Peyer's patch (tissue), 4 donors: ENCODE measurements around the gene SGPL1. TPM values are rescaled to one million over a fixed set of nuclear protein-coding genes. Genes with fewer than 3 reads are reported as not detected.

Experiments
- DNase-seq, 3 donors: peaks; one replicate each; pipeline ENCODE4 v3.0.0-alpha.2; 2017 to 2019
- H3K27ac ChIP-seq, 4 donors: fragments of 200-600 bp; sonication (generic); one replicate each; pipeline ENCODE4 v1.5.1; 2016 to 2019
- H3K27me3 ChIP-seq, 2 donors: fragments of 200-600 bp; sonication (generic); one replicate each; pipeline ENCODE4 v1.5.1; 2019
- H3K36me3 ChIP-seq, 3 donors: fragments of 200-600 bp; sonication (generic); one replicate each; pipeline ENCODE4 v1.5.1; 2016 to 2019
- H3K4me1 ChIP-seq, 4 donors: fragments of 200-600 bp; sonication (generic); one replicate each; pipeline ENCODE4 v1.5.1; 2016 to 2019
- H3K4me3 ChIP-seq, 4 donors: fragments of 200-600 bp; sonication (generic); 1 replicate in 3 of 4; 2 replicates in 1 of 4; pipeline ENCODE4 v1.5.1; 2016 to 2019; ENCODE audit warnings: mild to moderate bottlenecking in 1 of 4
- H3K9me3 ChIP-seq, 4 donors: fragments of 200-600 bp; sonication (generic); one replicate each; pipeline ENCODE4 v1.5.1; 2016 to 2019; ENCODE audit warnings: mild to moderate bottlenecking in 1 of 4
- CTCF ChIP-seq, 6 experiments: fragments of 450-650 bp in 4 of 6; fragments of 200-600 bp in 2 of 6; sonication (generic) in 1 of 6; IDR thresholded peaks; one replicate each; pipeline ENCODE4 v1.5.1; 2017 to 2019; ENCODE audit warnings: antibody characterized with exemption in 6 of 6, mild to moderate bottlenecking in 3 of 6, moderate library complexity in 1 of 6
- POLR2A ChIP-seq, 2 donors: fragments of 450-650 bp; IDR thresholded peaks; one replicate each; pipeline ENCODE4 v1.5.1; 2017; ENCODE audit warnings: antibody characterized with exemption in 2 of 2, mild to moderate bottlenecking in 2 of 2, moderate library complexity in 2 of 2
- total RNA-seq, 4 donors: library from RNA; depleted of rRNA; stranded (reverse); fragments of >200 nt; gene quantifications; one replicate each; pipeline ENCODE4 v1.1.0, GENCODE V29; 2016

Gene SGPL1
- total RNA-seq, 4 donors from 2014 or later: 31.4 to 101 (median 82.1) TPM

GRCh38 chr10:70803775-70804420 is 11.8 kb upstream of the SGPL1 start:
- TF ChIP-seq POLR2A (IDR thresholded peaks at IDR 0.05): no peak
- TF ChIP-seq CTCF (IDR thresholded peaks at IDR 0.05): no peak
- Histone ChIP-seq H3K27ac (no peak overlapping the region), H3K36me3 (no peaks in the 10 kb centered on the region), H3K4me3 (no peak overlapping the region), H3K4me1 (no peaks in the 10 kb centered on the region), H3K9me3 (no peaks in the 10 kb centered on the region), H3K27me3 (no peaks in the 10 kb centered on the region)
- DNase-seq: no peak

- H3K9me3 ChIP-seq: no peaks in the 10 kb centered on the region
- no peaks in the 10 kb centered on the region for H3K36me3 ChIP-seq
- H3K4me1 ChIP-seq: no peaks in the 10 kb centered on the region
- H3K4me3 ChIP-seq: no peak overlapping the region
- TF ChIP-seq CTCF (IDR thresholded peaks at IDR 0.05) (no peak), POLR2A (IDR thresholded peaks at IDR 0.05) (no peak)
- no peaks in the 10 kb centered on the region for H3K27me3 ChIP-seq
- H3K27ac ChIP-seq: no peak overlapping the region
- no peak for DNase-seq
These were observed 11.3 kb upstream of the SGPL1 start for GRCh38 chr10:70804421-70804808.

GRCh38 chr10:70805619-70806215 is 10.0 kb upstream of the SGPL1 start:
- Histone ChIP-seq H3K9me3 (no peaks in the 10 kb centered on the region), H3K36me3 (no peaks in the 10 kb centered on the region), H3K27ac (no peak overlapping the region), H3K4me3 (no peak overlapping the region), H3K4me1 (no peaks in the 10 kb centered on the region), H3K27me3 (no peaks in the 10 kb centered on the region)
- DNase-seq: no peak
- TF ChIP-seq CTCF (IDR thresholded peaks at IDR 0.05) (no peak), POLR2A (IDR thresholded peaks at IDR 0.05) (no peak)

- Histone ChIP-seq H3K36me3 (no peaks in the 10 kb centered on the region), H3K27ac (no peak overlapping the region), H3K9me3 (no peaks in the 10 kb centered on the region), H3K4me1 (no peaks in the 10 kb centered on the region), H3K27me3 (no peaks in the 10 kb centered on the region), H3K4me3 (no peak overlapping the region)
- no peak for DNase-seq
- TF ChIP-seq CTCF (IDR thresholded peaks at IDR 0.05) (no peak), POLR2A (IDR thresholded peaks at IDR 0.05) (no peak)
These were observed 8.9 kb upstream of the SGPL1 start for GRCh38 chr10:70806841-70807240.

- no peaks in the 10 kb centered on the region for H3K9me3 ChIP-seq
- no peaks in the 10 kb centered on the region for H3K4me1 ChIP-seq
- TF ChIP-seq CTCF (IDR thresholded peaks at IDR 0.05) (no peak), POLR2A (IDR thresholded peaks at IDR 0.05) (no peak)
- H3K36me3 ChIP-seq: no peaks in the 10 kb centered on the region
- no peaks in the 10 kb centered on the region for H3K27me3 ChIP-seq
- H3K4me3 ChIP-seq: no peak overlapping the region
- H3K27ac ChIP-seq: no peak overlapping the region
- no peak for DNase-seq
These were observed 8.2 kb upstream of the SGPL1 start for GRCh38 chr10:70807556-70807955.
